ENCODE measurements around the gene CHAD.

CHAD gene

GRCh38 chr17:50482516-50482915 is 13.8 kb upstream of the CHAD start (continued):
- TF ChIP-seq, protein P1, sequence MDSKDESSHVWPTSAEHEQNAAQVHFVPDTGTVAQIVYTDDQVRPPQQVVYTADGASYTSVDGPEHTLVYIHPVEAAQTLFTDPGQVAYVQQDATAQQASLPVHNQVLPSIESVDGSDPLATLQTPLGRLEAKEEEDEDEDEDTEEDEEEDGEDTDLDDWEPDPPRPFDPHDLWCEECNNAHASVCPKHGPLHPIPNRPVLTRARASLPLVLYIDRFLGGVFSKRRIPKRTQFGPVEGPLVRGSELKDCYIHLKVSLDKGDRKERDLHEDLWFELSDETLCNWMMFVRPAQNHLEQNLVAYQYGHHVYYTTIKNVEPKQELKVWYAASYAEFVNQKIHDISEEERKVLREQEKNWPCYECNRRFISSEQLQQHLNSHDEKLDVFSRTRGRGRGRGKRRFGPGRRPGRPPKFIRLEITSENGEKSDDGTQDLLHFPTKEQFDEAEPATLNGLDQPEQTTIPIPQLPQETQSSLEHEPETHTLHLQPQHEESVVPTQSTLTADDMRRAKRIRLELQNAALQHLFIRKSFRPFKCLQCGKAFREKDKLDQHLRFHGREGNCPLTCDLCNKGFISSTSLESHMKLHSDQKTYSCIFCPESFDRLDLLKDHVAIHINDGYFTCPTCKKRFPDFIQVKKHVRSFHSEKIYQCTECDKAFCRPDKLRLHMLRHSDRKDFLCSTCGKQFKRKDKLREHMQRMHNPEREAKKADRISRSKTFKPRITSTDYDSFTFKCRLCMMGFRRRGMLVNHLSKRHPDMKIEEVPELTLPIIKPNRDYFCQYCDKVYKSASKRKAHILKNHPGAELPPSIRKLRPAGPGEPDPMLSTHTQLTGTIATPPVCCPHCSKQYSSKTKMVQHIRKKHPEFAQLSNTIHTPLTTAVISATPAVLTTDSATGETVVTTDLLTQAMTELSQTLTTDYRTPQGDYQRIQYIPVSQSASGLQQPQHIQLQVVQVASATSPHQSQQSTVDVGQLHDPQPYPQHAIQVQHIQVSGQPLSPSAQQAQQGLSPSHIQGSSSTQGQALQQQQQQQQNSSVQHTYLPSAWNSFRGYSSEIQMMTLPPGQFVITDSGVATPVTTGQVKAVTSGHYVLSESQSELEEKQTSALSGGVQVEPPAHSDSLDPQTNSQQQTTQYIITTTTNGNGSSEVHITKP (tag by site-specific recombination; IDR thresholded peaks at IDR 0.05) = 0 out of 2 replicates have a peak, but pooled peaks have one; percentile 24
- TF ChIP-seq ZNF529 (tag by site-specific recombination; IDR thresholded peaks at IDR 0.05; ENCODE audit: insufficient replicate concordance) (no peak), ZFP37 (tag by site-specific recombination; IDR thresholded peaks at IDR 0.05) (0 out of 2 replicates have a peak, but pooled peaks have one; percentile 53), ZNF132 (tag by site-specific recombination; IDR thresholded peaks at IDR 0.05; ENCODE audit: borderline replicate concordance) (no peak), HOXD13 (CRISPR knock-in tag; IDR thresholded peaks at IDR 0.05; ENCODE audit: borderline replicate concordance) (no peak), EGR2 (tag by site-specific recombination; IDR thresholded peaks at IDR 0.05; ENCODE audit: low read depth) (no peak), ZNF221 (tag by site-specific recombination; IDR thresholded peaks at IDR 0.05; ENCODE audit: borderline replicate concordance) (no peak), ZNF48 (tag by site-specific recombination; IDR thresholded peaks at IDR 0.05) (no peak), ZEB2 (tag by site-specific recombination; IDR thresholded peaks at IDR 0.05) (0 out of 2 replicates have a peak, but pooled peaks have one; percentile 22), GLI2 (tag by site-specific recombination; IDR thresholded peaks at IDR 0.05; ENCODE audit: borderline replicate concordance, low read depth) (no peak), ZNF660 (tag by site-specific recombination; IDR thresholded peaks at IDR 0.05) (peak; percentile 85), SP2 (tag by site-specific recombination; IDR thresholded peaks at IDR 0.05) (no peak), KLF10 (tag by site-specific recombination; IDR thresholded peaks at IDR 0.05) (no peak), YY1 (tag by site-specific recombination; IDR thresholded peaks at IDR 0.05) (no peak), ZNF610 (tag by site-specific recombination; IDR thresholded peaks at IDR 0.05; ENCODE audit: borderline replicate concordance) (no peak), ZNF670 (tag by site-specific recombination; IDR thresholded peaks at IDR 0.05; ENCODE audit: low read depth) (no peak), ZNF514 (tag by site-specific recombination; IDR thresholded peaks at IDR 0.05) (no peak), PRDM2 (tag by site-specific recombination; IDR thresholded peaks at IDR 0.05; ENCODE audit: borderline replicate concordance) (no peak), ZNF394 (tag by site-specific recombination; IDR thresholded peaks at IDR 0.05; ENCODE audit: borderline replicate concordance) (peak; percentile 22; the same call in 1 of the 2 replicates)
- TF ChIP-seq, protein P2, sequence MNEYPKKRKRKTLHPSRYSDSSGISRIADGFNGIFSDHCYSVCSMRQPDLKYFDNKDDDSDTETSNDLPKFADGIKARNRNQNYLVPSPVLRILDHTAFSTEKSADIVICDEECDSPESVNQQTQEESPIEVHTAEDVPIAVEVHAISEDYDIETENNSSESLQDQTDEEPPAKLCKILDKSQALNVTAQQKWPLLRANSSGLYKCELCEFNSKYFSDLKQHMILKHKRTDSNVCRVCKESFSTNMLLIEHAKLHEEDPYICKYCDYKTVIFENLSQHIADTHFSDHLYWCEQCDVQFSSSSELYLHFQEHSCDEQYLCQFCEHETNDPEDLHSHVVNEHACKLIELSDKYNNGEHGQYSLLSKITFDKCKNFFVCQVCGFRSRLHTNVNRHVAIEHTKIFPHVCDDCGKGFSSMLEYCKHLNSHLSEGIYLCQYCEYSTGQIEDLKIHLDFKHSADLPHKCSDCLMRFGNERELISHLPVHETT (tag by site-specific recombination; IDR thresholded peaks at IDR 0.05) = no peak
- TF ChIP-seq, protein P3, sequence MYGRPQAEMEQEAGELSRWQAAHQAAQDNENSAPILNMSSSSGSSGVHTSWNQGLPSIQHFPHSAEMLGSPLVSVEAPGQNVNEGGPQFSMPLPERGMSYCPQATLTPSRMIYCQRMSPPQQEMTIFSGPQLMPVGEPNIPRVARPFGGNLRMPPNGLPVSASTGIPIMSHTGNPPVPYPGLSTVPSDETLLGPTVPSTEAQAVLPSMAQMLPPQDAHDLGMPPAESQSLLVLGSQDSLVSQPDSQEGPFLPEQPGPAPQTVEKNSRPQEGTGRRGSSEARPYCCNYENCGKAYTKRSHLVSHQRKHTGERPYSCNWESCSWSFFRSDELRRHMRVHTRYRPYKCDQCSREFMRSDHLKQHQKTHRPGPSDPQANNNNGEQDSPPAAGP (tag by site-specific recombination; IDR thresholded peaks at IDR 0.05) = 0 out of 2 replicates have a peak, but pooled peaks have one; percentile 14
